Thyroid gland (tissue), 4 donors: Measurements from ENCODE around the gene DIAPH1.

Source experiments
- CTCF ChIP-seq, 6 experiments: fragments of 200-600 bp in 3 of 6; fragments of 450-650 bp in 3 of 6; sonication (generic) in 3 of 6; IDR thresholded peaks; one replicate each; pipeline ENCODE4 v1.5.1; 2016 to 2019; ENCODE audit warnings: antibody characterized with exemption in 6 of 6, mild to moderate bottlenecking in 2 of 6, inconsistent platforms in 1 of 6, moderate library complexity in 1 of 6
- POLR2A ChIP-seq, 2 donors: fragments of 450-650 bp; IDR thresholded peaks; one replicate each; pipeline ENCODE4 v1.6.1; 2017; ENCODE audit warnings: antibody characterized with exemption in 2 of 2, mild to moderate bottlenecking in 2 of 2, moderate library complexity in 1 of 2

- TF ChIP-seq POLR2A (IDR thresholded peaks at IDR 0.05) (no peak), CTCF (IDR thresholded peaks at IDR 0.05) (no peak)
Observed at GRCh38 chr5:141565826-141566570, 52.8 kb downstream of the DIAPH1 start.
